ENCODE results near the gene JADE2.
"Not testable (repeated sequence)": the region's sequence is repeated elsewhere in the genome, so short reads cannot be mapped to it uniquely, and the experiment has no call there.

The JADE2 gene

GRCh38 chr5:134533115-134533815, 7.8 kb downstream of the JADE2 start:
- no peak for DNase-seq

GRCh38 chr5:134534058-134534725, 8.7 kb downstream of the JADE2 start:
- no peak for DNase-seq

DNA sequence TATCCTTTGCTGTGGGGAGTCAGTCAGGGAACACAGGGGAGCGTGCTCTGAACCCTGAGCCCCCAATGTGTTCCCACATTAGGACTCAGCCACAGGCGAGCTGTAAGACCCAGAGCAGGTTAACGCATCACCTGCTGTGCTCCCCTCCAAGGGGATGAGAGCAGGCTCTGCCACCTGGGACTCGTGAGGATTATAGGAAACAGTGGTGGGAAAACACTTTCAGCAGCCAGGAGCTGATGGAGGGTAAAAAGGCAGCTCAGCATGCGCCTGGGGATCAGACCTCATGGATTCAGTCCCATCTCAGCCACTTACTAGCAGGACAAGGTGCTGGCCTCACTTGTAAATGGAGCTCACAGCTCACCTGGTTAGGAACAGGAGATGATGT, 9.2 kb downstream of the JADE2 start:
- no peak for DNase-seq

DNA sequence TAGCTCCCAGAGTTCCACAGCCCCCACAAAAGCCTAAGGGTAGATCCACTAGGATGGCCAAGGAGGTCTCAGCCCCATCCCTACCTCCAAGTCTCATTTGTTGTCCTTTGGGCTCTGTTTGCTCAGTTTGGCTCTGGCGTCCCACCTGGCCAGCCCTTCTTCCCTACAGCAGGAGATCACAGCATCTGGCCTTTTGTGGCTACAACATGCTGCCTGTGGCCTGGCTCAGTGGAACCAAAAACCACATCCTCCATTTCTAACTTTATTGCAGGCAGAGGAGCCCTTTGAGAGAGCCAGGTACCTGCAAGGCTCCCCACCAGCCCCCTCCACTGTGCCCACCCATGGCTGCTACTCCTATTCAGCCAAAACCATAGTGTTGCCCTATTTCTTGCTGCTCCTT, 11.4 kb downstream of the JADE2 start:
- no peak for DNase-seq

DNA sequence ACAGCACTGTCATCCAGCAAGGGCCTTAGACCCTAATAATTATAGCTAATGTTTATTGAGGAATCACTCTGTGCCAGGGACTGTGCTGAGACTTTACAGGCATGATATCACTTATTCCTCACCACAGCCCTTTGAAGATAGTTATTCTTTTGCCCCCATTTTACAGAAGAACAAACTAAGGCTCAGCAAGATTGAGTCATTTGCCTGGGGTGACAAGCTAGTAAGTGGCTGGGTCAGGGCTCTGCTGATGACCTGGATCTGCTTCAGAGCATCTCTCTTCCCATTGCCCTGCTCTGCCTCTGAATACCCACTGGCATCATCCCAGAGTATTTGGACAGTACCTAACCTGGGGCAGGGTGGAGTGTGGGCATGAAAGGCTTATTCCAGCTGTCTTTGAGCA, 11.8 kb downstream of the JADE2 start:
- no peak for DNase-seq

DNA sequence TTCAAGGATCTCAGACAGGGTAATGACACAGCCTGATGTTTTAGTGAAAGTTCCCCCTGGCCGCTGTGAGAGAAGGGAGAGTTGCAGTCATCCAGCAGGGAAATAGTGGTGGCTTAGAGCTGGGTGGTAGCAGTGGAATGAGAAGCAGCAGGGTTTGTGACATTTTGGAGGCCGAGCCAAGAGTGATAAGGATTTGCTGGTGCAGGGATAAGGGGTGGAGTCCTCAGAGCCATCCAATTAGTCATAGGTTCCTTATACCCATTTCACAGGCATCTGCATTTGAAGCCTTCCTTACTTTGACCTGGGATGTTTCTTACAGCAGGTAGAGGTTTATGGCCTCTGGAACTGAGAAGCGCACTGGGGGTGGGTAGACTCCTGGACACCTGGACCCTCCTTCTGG, 12.8 kb downstream of the JADE2 start:
- no peak for DNase-seq

GRCh38 chr5:134539732-134540131, 14.3 kb downstream of the JADE2 start:
- DNase-seq = no peak

DNA sequence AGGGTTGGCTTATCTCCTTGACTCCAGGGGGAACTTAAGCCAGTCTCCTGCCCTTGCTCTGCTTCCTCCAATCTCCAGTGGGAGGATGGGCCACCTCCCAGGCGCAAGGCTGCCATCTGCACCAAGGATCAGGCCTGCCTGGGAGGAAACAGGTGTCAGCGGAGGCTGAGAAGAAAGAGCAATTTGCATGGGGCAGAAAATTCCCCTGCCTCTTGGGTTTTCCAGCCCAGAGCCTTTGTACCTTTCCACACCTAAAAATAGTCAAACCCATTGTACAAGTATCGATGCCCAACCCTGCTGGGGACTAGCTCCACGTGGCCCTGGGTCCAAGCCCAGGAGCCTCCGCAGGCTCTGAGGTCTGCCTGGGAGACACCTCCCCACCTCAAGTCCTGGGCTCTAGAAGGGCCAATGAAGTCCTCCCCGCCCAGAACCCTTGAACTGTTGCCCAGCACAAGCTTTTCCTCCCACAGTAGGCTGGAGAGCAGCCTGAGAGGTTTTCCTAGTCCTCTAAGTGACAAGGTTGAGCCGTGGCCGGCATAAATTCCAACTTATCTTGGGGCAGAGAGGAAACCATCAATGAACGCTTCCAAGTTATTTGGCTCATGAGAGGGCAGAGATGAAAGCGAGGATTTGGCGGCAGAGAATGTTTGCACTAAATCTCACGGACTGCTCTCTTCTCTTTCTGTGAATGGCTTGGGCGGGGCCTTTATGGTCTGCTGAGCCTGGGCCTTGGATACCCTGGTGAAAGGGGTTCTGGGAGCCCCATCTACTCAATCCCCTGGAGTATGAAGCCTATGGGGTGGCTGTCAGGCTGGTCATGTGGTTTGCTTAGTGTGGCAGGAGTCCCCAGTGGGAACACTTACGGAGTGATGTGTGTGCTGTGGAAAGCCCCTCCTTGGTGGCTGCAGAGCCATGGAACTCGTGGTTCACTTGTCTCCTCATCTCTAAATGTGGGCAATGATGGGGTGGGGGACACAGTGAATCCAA, 15.6 kb downstream of the JADE2 start:
- DNase-seq = no peak

DNA sequence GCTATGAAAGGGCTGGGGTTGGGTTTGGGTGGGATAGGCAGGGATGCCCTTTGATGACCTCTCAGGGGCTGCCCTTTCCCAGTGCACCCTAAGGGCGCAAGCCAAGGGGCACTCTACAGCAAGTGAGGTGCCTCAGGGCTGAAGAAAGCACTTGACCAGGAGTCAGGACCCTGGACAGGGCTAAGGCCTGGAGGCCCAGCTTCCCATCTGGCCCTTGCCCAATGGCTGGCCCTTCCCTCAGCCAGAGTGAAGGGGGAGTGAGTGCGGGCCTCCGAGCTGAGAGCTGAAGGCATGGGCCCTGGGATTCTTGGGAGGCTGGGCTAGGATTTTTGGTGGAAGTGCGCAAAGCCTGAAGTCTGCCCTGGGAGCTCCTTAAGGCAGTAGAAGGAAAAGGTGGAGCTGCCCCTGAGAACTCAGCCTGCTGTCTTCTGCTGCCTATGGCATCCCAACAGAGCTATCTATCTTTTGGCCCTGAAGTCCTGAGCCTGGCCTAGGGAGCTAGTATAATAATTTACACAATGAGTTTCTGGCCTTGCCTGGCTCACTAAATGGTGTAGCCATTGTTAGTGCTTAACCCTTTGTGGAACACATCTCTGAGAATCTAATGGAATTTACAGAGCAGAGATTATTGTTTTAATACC, 16.4 kb downstream of the JADE2 start:
- DNase-seq = no peak

- DNase-seq = no peak
Observed at GRCh38 chr5:134543820-134544614, 18.5 kb downstream of the JADE2 start.

GRCh38 chr5:134545070-134545868, 19.8 kb downstream of the JADE2 start:
- no peak for DNase-seq

- no peak for DNase-seq
Observed at GRCh38 chr5:134547066-134547465, 21.6 kb downstream of the JADE2 start.

GRCh38 chr5:134547579-134547978, 22.1 kb downstream of the JADE2 start:
- no peak for DNase-seq

DNA sequence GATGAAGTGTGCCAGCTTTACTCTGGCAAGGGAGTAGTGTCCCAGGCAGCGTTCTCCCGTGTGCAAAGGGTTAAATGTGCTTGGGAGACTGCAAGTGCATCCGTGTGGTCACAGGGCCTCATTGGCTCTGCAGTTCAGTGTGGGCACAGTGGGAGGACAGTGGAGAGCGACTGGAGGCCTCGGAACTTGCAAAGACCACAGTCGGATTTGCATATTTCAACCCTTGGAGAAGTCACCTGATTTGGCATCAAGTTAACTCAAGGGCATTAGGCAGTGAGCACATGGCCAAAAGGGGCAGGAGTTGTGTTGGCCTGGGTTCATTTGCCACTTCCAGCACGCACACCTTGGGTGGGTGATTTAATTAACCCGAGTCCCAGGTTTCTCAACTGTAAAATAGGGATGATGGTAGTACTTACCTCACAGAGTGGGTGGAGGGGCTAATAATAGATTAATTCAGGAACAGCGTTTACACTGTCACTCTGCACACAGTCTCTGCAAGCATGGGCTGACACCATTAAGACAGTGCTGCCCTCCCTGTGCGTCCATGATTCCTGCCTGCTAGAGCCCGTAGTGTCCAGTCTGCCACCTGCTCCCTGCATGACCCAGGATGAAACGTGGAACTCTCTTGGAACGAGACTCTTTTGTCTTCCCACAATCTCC, 22.7 kb downstream of the JADE2 start:
- DNase-seq = no peak

DNA sequence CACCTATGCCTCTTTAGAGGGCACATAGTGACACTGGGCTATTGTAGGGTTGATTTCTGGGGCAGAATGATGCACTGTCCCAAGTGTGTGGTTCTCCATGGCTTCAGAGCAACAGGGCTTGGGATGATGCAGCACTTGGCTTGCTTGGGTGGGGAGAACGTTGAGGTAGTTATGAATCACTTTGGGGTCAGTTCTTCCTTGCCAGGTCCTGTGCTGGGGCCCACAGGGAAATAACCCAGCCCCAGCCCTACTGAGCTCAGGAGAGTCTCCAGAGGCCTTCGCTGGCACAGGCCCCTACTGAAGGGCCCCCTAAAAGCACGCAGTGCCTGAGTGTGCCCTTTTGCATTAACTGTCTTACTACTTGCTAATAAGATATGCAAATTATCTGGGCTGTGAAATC, 24.2 kb downstream of the JADE2 start:
- no peak for DNase-seq

GRCh38 chr5:134550271-134551214, 25.1 kb downstream of the JADE2 start:
- no peak for DNase-seq

DNA sequence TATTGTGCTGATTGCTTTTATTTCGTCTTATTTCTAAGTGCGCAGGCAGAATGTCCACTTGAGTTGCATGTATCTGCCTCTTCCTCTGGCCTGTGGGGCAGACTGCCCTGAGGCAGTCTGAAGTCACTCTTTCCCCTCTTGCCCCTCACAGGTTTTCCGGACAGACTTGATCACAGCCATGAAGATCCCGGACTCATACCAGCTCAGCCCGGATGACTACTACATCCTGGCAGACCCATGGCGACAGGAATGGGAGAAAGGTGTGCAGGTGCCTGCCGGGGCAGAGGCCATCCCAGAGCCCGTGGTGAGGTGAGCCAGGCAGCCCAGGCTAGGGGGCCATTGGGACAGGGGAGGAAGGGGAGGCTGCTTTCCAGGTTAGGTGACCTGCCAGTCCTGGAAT, 26.4 kb downstream of the JADE2 start:
- DNase-seq = no peak

GRCh38 chr5:134552301-134552700, 26.8 kb downstream of the JADE2 start:
- DNase-seq = no peak

DNA sequence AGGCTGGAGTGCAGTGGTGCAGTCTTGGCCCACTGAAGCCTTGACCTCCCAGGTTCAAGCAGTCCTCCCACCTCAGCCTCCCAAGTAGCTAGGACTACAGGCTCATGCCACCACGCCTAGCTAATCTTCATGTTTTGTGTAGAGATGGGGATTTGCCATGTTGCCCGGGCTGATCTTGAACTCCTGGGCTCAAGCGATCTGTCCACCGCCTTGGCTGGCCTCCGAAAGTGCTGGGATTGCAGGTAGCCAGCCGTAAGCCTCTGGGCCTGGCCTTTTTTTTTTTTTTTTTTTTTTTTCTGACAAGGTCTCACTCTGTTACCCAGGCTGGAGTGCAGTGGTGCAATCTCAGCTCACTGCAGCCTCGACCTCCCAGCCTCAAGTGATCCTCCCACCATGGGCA, 27.2 kb downstream of the JADE2 start:
- not testable (repeated sequence) for DNase-seq

GRCh38 chr5:134553821-134554267, 28.4 kb downstream of the JADE2 start:
- DNase-seq = no peak

All from NCI-H1694 treated with DMSO at 0.1 percent for 48 hours (cell line).